ENCODE measurements around the gene COL27A1.

DNA sequence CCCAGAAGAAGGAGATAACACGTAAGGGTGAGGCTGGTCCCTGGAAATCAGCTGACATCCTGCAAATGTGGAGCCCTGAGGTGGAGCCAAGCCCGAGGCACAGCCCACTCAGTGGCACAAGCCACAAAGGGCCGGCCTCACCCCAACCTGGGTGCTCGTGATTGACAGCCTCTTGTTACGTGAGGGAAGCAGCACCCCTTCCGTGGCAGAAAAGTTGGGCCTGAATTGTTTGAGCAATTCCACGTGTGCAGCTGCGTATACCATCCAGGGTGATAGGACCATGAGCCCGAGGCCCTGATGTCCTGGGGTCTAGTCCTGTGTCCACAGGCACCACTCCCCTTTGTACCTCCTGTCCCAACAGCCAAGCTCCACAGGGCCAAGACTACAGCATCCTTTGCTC, 179.2 kb downstream of the COL27A1 start:
- TF ChIP-seq YY1 (IDR thresholded peaks at IDR 0.05; ENCODE audit: extremely low read depth, insufficient replicate concordance, low read depth, low read length) (no peak), EZH2 (IDR thresholded peaks at IDR 0.05) (no peak), ZFX (IDR thresholded peaks at IDR 0.05) (no peak), POLR2A (IDR thresholded peaks at IDR 0.05; ENCODE audit: borderline replicate concordance, extremely low read depth, insufficient read depth, insufficient read length) (no peak), POLR2AphosphoS5 (IDR thresholded peaks at IDR 0.05; ENCODE audit: low read depth, low read length) (no peak), TCF7L2 (IDR thresholded peaks at IDR 0.05; ENCODE audit: borderline replicate concordance, extremely low read depth, insufficient read depth, insufficient read length) (no peak), EZH2phosphoT487 (IDR thresholded peaks at IDR 0.05; ENCODE audit: borderline replicate concordance) (no peak), MAX (IDR thresholded peaks at IDR 0.05) (no peak), RAD21 (IDR thresholded peaks at IDR 0.05; ENCODE audit: low read depth) (no peak), ATF3 (IDR thresholded peaks at IDR 0.05) (no peak), ZNF274 (IDR thresholded peaks at IDR 0.05; ENCODE audit: low read depth, low read length) (no peak), CEBPB (IDR thresholded peaks at IDR 0.05; ENCODE audit: low read depth) (no peak)
- TF ChIP-seq, protein P1, sequence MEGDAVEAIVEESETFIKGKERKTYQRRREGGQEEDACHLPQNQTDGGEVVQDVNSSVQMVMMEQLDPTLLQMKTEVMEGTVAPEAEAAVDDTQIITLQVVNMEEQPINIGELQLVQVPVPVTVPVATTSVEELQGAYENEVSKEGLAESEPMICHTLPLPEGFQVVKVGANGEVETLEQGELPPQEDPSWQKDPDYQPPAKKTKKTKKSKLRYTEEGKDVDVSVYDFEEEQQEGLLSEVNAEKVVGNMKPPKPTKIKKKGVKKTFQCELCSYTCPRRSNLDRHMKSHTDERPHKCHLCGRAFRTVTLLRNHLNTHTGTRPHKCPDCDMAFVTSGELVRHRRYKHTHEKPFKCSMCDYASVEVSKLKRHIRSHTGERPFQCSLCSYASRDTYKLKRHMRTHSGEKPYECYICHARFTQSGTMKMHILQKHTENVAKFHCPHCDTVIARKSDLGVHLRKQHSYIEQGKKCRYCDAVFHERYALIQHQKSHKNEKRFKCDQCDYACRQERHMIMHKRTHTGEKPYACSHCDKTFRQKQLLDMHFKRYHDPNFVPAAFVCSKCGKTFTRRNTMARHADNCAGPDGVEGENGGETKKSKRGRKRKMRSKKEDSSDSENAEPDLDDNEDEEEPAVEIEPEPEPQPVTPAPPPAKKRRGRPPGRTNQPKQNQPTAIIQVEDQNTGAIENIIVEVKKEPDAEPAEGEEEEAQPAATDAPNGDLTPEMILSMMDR (IDR thresholded peaks at IDR 0.05 in 2 of 3, conservative IDR thresholded peaks at IDR 0.05 in 1 of 3; ENCODE audit: borderline replicate concordance in 1 of 3, insufficient read depth in 1 of 3, low read depth in 2 of 3, low read length in 2 of 3) = no peak

Measured in HCT116 (cell line).